GM19351 (cell line): ENCODE measurements around the gene ROR2.

Source experiments
- ATAC-seq: cut with Tn5 transposase; IDR thresholded peaks from one replicate; pipeline ENCODE4 v1.9.1; 2021; ENCODE audit warnings: mild to moderate bottlenecking, moderate library complexity; ENCODE audit not compliant: unreplicated experiment

Gene ROR2

DNA sequence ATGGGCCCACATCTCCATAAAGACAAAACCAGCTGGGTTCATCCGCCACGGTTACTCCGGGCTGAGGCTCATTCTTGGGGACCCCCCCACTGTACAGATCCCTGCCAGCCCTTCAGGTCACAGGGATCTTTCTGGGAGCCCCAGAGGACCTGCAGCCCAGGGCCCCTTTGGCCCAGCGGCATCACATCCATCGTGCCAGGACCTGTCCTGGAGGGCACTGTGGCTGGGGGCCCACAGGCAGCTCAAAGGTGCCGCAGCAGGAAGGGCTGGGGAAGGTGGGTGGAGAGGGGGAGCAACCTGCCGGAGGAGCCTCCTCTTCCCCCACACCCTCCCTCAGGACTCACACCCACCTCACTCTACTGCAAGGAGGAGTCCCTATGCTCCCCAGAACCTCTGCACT, 252.8 kb downstream of the ROR2 start:
- no peak for ATAC-seq

DNA sequence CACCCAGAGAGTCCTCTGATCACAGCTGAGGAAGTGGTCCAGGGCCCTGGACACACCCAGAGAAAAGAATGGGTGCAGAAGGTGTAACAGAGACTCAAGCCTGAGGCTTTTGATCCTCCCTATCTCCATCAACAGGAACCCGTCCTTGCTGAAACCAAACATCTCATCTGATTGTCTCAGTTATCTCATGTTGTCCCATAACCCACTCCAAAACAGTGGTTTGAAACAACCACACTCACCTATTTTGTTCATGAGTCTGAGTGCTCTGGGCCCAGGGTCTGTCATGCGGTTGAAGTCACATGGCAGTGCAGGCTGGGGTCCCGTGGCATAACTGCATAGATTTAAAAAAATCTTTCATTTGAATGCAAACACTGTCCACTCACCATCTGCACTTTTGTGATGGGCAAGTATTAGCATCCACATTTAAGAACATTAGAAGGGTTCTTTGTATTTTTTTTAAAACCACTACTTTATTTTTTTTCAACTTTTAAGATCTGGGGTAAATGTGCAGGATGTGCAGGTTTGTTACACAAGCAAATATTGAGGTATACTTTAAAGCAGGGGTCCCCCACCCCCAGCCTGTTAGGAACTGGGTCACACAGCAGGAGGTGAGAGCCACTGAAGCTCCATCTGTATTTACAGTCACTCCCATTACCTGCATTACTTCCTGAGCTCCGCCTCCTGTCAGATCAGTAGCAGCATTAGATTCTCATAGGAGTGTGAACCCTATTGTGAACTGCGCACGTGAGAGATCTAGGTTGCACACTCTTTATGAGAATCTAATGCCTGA, 255.8 kb downstream of the ROR2 start:
- ATAC-seq: no peak

DNA sequence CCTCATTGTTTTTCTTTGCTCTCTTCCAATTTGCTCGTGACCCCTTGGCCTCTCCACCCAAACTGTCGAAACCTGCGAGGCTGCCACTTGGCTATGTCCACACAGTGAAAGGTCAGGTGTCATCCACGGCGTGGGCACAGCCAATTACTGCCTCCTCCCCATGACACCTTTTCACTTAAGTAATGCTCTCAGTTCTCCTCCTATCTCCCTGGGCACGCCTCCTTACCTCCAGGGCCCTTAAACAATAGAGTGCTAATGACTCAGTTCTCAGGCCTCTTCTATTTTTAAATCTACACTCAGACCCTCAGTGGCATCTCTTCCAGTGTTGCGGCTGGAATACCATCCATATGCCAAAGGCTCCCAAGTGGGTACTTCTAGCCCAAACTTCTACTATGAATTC, 256.8 kb downstream of the ROR2 start:
- ATAC-seq: no peak

GRCh38 chr9:91690540-91691249, 259.3 kb downstream of the ROR2 start:
- ATAC-seq: no peak

GRCh38 chr9:91689006-91689405, 261.0 kb downstream of the ROR2 start:
- ATAC-seq: no peak

DNA sequence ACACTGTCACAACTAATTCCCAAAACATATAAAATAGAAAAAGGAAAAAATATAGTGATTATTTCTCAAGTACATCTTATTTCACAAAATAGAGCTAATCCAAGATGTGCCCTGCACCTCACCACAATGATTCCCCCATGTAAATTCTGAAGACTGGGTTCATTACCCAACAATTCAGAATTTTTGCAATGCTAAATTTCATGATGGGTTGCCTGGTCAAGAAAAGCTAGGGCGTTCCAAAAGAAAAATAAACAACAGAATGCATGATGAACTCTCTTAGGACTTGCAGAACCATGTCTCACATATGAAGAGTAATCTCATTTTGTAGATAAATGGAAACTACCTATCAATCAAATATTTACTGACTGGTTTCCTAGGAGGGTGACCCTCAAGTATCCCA, 266.8 kb downstream of the ROR2 start:
- no peak for ATAC-seq

- ATAC-seq: no peak
Measured at GRCh38 chr9:91682806-91683205, 267.2 kb downstream of the ROR2 start.

- no peak for ATAC-seq
Measured at GRCh38 chr9:91681461-91682305, 268.3 kb downstream of the ROR2 start.

DNA sequence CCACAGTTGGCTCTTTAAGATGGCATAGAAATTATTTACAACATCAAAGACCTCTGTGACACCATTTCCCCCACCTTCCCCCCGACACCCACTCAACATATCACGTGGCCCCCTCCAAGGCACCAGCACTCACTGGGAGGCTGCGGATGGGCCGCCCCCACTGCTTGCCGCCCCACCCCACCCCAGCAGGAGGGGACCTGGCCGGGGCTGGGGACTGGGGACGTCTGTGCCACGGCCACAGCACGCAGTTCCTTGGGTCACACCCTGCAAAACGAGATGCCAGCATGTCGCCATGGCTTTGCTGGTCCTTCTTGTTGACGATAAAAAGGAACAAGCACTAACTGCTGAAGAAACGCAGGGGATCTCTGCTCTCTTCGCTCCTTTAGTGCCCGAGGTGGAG, 269.0 kb downstream of the ROR2 start:
- ATAC-seq: no peak

GRCh38 chr9:91680106-91680505, 269.9 kb downstream of the ROR2 start:
- no peak for ATAC-seq

- no peak for ATAC-seq
Measured at GRCh38 chr9:91678807-91679580, 271.0 kb downstream of the ROR2 start.

DNA sequence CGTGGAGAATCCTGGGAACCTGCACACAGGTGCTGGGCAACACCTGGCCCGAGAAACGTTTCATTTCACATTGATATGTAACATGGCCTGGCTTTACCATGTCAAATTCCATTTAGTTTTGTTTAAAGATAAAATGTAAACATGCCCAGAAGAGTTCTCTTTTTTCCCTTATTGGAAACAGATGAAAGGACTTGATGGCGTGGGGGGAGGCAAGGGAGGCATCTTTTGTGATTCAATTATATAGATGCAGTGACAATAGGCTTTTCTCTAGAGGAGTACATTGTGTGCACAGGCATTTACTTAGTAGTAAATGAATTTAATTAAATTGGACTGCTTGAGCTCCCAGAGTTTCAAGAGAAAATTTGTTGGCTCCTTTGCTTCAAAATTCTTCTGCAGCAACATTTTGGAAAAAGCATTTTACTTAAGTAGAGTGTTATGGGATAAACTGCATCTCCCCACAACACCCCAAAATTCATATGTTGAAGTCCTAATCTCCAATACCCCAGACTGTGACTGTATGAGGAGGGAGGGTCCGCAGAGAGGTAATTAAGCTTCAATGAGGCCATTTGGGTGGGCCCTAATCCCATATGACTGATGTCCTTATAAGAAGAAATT, 272.1 kb downstream of the ROR2 start:
- ATAC-seq: no peak

DNA sequence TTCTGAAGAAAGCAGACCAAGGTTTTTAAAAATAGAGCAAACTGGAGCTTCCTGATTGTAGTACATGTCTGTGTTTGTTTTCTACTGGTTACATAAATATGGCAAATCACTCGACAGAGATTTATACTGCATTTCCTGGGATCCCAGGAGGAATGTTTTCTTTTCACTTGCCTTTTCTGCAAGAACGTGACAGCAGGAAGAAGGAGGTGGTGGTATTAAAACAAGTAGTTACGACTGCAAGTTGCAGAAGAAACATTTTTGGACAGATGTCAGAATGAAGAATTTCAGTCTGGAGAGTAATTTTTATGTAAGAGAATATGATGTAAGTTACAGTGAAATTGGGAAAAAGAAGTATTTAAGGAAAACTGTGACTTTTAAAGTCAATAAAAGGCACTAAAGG, 272.7 kb downstream of the ROR2 start:
- no peak for ATAC-seq

GRCh38 chr9:91676046-91676445, 274.0 kb downstream of the ROR2 start:
- ATAC-seq: no peak

GRCh38 chr9:91664663-91665062, 285.4 kb downstream of the ROR2 start:
- no peak for ATAC-seq

- ATAC-seq: no peak
Measured at GRCh38 chr9:91663858-91664257, 286.2 kb downstream of the ROR2 start.

GRCh38 chr9:91661451-91661850, 288.6 kb downstream of the ROR2 start:
- ATAC-seq: no peak

DNA sequence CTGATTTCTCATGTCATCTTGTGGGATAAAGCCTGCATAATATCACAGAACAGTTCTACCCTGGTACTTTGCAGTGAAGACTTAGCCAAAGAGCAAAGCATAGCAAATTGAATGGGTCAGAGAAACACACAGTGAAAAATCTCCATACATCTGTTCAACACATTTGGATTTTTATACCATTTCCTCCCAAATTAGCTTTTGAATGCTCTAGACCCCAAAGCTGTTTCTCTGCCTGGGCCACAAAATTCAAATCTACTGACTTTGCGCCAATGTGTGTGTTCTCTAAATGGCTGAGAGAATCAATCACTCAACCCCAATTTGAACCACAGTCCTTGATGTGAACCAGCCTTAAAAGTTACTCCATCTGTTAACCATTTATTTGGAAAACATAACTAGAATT, 289.5 kb downstream of the ROR2 start:
- no peak for ATAC-seq

GRCh38 chr9:91659529-91660495, 290.2 kb downstream of the ROR2 start:
- no peak for ATAC-seq
